Esophagus muscularis mucosa (tissue), 4 donors: ENCODE measurements around the gene ARPC1A.

ENCODE experiments used
- EP300 ChIP-seq: sonication (generic); formaldehyde crosslinking; IDR thresholded peaks from one replicate; pipeline ENCODE4 v1.6.1; 2017; ENCODE audit warnings: antibody characterized with exemption
- POLR2A ChIP-seq: fragments of 450-650 bp; IDR thresholded peaks from one replicate; pipeline ENCODE4 v1.6.1; 2017; ENCODE audit warnings: antibody characterized with exemption, moderate library complexity, mild to moderate bottlenecking, low read depth
- POLR2AphosphoS5 ChIP-seq, 2 donors: sonication (generic); formaldehyde crosslinking; IDR thresholded peaks; one replicate each; pipeline ENCODE4 v1.6.1; 2017; ENCODE audit warnings: antibody characterized with exemption in 2 of 2
- TF ChIP-seq, protein P1 (sequence below), 3 experiments: fragments of 200-600 bp in 2 of 3; fragments of 450-650 bp in 1 of 3; sonication (generic) in 2 of 3; IDR thresholded peaks; one replicate each; pipeline ENCODE4 v1.5.1; 2017 to 2019; ENCODE audit warnings: antibody characterized with exemption in 3 of 3, mild to moderate bottlenecking in 2 of 3, moderate library complexity in 1 of 3

DNA sequence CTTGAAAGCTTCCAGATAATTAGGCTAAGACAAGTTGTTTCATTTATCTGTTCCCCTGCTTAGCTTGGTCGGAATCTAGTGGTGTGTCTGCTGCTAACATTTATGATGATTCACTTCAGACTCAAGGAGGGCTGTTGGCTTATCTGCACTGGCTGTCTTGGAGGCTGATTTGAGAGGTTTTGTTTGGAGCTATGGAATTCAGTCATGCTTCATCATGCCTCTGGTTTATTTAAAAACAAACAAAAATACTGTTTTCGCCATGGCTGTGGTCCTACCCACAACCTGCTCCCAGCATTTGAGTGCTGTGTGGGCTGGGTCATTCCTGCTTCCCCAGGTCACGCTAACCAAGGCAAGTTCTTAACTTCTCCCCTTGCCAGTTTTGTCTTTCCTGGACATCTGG, 37.1 kb downstream of the ARPC1A start:
- TF ChIP-seq, protein P1, sequence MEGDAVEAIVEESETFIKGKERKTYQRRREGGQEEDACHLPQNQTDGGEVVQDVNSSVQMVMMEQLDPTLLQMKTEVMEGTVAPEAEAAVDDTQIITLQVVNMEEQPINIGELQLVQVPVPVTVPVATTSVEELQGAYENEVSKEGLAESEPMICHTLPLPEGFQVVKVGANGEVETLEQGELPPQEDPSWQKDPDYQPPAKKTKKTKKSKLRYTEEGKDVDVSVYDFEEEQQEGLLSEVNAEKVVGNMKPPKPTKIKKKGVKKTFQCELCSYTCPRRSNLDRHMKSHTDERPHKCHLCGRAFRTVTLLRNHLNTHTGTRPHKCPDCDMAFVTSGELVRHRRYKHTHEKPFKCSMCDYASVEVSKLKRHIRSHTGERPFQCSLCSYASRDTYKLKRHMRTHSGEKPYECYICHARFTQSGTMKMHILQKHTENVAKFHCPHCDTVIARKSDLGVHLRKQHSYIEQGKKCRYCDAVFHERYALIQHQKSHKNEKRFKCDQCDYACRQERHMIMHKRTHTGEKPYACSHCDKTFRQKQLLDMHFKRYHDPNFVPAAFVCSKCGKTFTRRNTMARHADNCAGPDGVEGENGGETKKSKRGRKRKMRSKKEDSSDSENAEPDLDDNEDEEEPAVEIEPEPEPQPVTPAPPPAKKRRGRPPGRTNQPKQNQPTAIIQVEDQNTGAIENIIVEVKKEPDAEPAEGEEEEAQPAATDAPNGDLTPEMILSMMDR (IDR thresholded peaks at IDR 0.05): no peak
- TF ChIP-seq POLR2A (no peak), EP300 (no peak), POLR2AphosphoS5 (IDR thresholded peaks at IDR 0.05) (no peak)
